NCI-H524 (cell line): ENCODE data around the gene C11orf91.
"Not testable (repeated sequence)": the region's sequence is repeated elsewhere in the genome, so short reads cannot be mapped to it uniquely, and the experiment has no call there.

Source experiments
- DNase-seq, 2 experiments: peaks; one replicate each; lab custom pipeline; 2025; lab: John Stamatoyannopoulos, UW

Gene C11orf91

GRCh38 chr11:33721984-33722383 lies 21.4 kb upstream of the C11orf91 start:
- no peak for DNase-seq

GRCh38 chr11:33721426-33721825 lies 20.8 kb upstream of the C11orf91 start:
- peak in 1 of 2 experiments; percentile 60 for DNase-seq

GRCh38 chr11:33719587-33719986 lies 19.0 kb upstream of the C11orf91 start:
- DNase-seq = no peak

- DNase-seq = peak in 1 of 2 experiments; percentile 29
These were observed 17.8 kb upstream of the C11orf91 start for GRCh38 chr11:33718440-33718839.

GRCh38 chr11:33716243-33716642 lies 15.6 kb upstream of the C11orf91 start:
- peak in 1 of 2 experiments; percentile 45 for DNase-seq

- DNase-seq = no peak
These were observed 13.3 kb upstream of the C11orf91 start for GRCh38 chr11:33713856-33714398.

GRCh38 chr11:33713151-33713855 lies 12.7 kb upstream of the C11orf91 start:
- no peak for DNase-seq

- no peak for DNase-seq
These were observed 11.8 kb upstream of the C11orf91 start for GRCh38 chr11:33712436-33712835.

GRCh38 chr11:33709466-33709865 lies 8.8 kb upstream of the C11orf91 start:
- DNase-seq = no peak

- no peak for DNase-seq
These were observed 8.4 kb upstream of the C11orf91 start for GRCh38 chr11:33708985-33709384.

- not testable (repeated sequence) for DNase-seq
These were observed 7.2 kb upstream of the C11orf91 start for GRCh38 chr11:33707831-33708230.

GRCh38 chr11:33706966-33707365 lies 6.3 kb upstream of the C11orf91 start:
- no peak for DNase-seq

- no peak for DNase-seq
These were observed 5.9 kb upstream of the C11orf91 start for GRCh38 chr11:33706546-33706945.

GRCh38 chr11:33704240-33705002 lies 3.8 kb upstream of the C11orf91 start:
- no peak for DNase-seq

- no peak for DNase-seq
These were observed 3.2 kb upstream of the C11orf91 start for GRCh38 chr11:33703788-33704187.

- DNase-seq = no peak
These were observed 2.6 kb upstream of the C11orf91 start for GRCh38 chr11:33703234-33703633.

GRCh38 chr11:33701302-33702230 lies 940 bp upstream of the C11orf91 start:
- no peak for DNase-seq

GRCh38 chr11:33700063-33700501 lies 544 bp downstream of the C11orf91 start:
- no peak for DNase-seq

- DNase-seq = no peak
These were observed 1.0 kb downstream of the C11orf91 start for GRCh38 chr11:33699515-33700062.

GRCh38 chr11:33698921-33699320 lies 1.7 kb downstream of the C11orf91 start:
- no peak for DNase-seq

GRCh38 chr11:33697997-33698396 lies 2.6 kb downstream of the C11orf91 start:
- DNase-seq = no peak
